Renal pelvis (tissue), 12 donors: ENCODE measurements around the gene AHRR. TPM values are rescaled to one million over a fixed set of nuclear protein-coding genes. Genes with fewer than 3 reads are reported as not detected.
"Not testable (repeated sequence)": the region's sequence is repeated elsewhere in the genome, so short reads cannot be mapped to it uniquely, and the experiment has no call there.

ENCODE experiments used
- DNase-seq: peaks from one replicate; pipeline ENCODE4 v3.0.0-alpha.2; 2013
- long read RNA-seq, 16 experiments: transcript quantifications; one replicate each; lab custom pipeline, GENCODE V29; 2026
- polyA plus RNA-seq, 3 donors: library from polyadenylated mRNA; unstranded; fragments of 120-200 nt; gene quantifications; one replicate each; pipeline ENCODE4 v1.2.1, GENCODE V29; 2013; ENCODE audit not compliant: insufficient read length in 3 of 3

AHRR gene
- polyA plus RNA-seq, result 1 to 10 TPM; 2.4 to 3.6 (median 2.8) TPM
- long read RNA-seq, donor 1, partial matches to known transcripts, result 0 of 1 reads
- long read RNA-seq, donor 1, other reads (novel, unspliced or antisense), result 0 of 1 reads
- long read RNA-seq, donor 2, result 0 reads
- long read RNA-seq, donor 3, result 0 reads
- long read RNA-seq, donor 4, result 0 reads
- long read RNA-seq, donor 5, result 0 reads
- long read RNA-seq, donor 6, result 0 reads
- long read RNA-seq, donor 7, result 0 reads
- long read RNA-seq, donor 8, result 0 reads
- long read RNA-seq, donor 9, partial matches to known transcripts, result 19 of 19 reads
- long read RNA-seq, donor 9, other reads (novel, unspliced or antisense), result 0 of 19 reads
- long read RNA-seq, donor 10, result 0 reads
- long read RNA-seq, donor 11, result 0 reads
- long read RNA-seq, donor 12, result 0 reads
- long read RNA-seq, donor 13, result 0 reads
- long read RNA-seq, donor 14, result 0 reads
- long read RNA-seq, donor 15, result 0 reads
- long read RNA-seq, donor 16, result 0 reads

DNA sequence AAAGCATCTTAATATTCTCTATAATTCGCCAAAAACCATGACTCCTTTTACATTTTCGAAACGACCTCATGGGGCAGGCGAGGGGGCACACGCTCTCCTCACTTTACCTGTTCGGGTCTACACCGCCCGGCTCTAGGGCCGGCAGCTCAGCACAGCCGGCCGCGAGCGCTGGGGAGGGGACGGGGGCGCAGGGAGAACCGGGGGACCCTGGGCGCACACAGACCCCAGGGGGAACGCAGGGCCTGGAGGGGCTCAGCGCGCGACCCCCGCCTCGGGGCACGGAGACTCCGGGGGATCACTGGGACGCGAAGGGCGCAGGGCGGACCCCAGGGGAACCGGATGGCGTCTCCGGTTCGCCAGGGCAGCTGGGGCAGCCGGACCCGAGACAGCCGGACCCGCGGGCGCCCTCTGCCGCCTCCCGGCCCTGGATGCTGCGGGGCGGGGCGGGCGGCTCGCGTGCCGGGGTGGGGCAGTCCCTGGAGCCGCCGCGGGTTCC, at the start of gene AHRR:
Gene AHRR, plus strand, starts transcription at position 485 of the 496 bp plus-strand sequence. CDS start 22,189 bp downstream, outside the sequence.
- no peak for DNase-seq

DNA sequence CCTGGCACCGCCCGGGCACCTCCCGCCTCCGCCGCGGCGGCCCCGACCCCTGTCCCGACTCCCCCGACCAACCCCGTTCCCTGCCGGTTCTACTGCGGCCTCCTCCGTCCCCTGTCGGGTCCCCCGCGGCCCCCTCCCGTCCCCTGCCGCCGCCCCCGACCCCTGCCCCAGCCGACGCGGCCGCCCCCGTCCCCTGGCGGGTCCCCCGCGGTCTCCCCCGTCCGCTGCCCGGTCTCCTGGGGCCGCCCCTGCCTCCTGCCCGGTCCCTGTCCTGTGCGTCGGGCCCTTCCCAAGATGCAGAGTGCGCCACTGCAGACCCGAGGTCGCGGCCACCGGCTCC, 49.7 kb upstream of the AHRR start:
- DNase-seq, result not testable (repeated sequence)

DNA sequence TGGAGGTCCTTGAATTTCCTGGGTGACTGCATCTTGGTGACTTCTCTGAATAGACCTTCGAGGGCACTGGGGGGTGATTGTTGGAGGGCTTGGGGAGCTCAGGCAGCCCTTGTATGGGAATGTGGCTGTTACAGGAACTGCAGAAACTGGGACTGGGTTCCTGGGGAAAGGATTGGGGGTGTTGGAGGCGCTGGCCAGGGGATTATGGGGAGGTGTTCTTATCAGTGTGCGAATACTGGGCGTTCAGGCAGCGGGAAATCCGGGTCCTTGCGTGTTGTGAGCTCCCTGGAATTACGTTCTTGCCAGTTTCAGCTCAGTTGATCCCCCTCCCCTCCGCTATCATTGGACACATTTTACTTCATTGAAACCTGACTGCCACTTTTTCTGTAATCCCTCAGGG, 48.4 kb upstream of the AHRR start:
- not testable (repeated sequence) for DNase-seq

DNA sequence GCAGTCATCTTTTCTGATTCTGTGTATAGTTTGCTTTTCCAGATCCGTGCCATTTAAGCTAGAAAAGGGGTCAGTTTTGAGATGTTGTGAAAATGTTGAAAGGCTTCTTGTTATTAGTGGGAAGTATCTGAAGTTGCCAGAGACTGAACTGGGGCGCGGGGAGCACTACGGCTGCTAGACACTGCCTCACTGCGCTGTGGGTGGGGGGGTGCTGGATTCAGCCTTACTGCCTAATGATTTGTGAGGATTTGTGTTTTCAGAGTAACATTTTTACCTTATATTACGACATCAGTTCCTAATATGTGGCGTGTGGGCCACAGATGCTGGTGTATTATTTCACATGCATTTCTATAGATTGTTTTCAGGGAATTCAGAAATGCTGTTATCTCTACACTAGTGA, 48.0 kb upstream of the AHRR start:
- not testable (repeated sequence) for DNase-seq

DNA sequence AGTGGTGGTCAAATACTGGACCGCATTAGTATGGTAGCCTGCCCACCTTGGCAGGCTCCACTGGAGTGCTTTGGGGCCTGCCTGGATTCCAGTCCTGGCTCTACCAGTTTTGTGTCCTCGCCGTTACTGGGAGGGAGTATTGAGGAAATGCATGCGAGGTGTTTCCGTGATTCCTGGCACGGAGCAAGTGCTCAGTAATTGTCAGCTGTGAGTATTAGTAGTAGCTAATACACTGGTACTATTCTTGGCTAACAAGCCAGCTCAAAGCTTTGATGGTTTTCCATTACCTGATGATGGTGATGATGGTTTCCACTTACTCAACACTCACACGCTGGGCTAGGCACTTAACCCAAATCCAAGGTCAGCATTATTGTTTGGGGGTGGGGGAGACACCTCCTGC, 47.2 kb upstream of the AHRR start:
- not testable (repeated sequence) for DNase-seq

DNA sequence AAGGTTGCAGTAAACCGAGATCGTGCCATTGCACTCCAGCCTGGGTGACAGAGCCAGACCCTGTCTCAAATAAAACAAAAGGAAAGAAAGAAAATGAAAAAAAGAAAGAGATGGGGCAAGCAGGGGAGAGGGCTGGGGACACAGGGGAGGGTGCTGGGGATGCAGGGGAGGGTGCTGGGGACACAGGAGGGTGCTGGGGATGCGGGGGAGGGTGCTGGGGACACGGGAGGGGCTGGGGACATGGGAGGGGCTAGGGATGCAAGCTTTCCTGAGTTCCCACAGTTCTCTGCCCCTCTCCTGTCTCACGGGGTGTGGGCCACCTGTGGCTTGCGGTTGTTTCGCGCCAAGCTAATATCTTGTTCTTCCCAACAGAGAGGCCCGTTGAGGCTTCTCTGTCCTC, 42.9 kb upstream of the AHRR start:
- no peak for DNase-seq

DNA sequence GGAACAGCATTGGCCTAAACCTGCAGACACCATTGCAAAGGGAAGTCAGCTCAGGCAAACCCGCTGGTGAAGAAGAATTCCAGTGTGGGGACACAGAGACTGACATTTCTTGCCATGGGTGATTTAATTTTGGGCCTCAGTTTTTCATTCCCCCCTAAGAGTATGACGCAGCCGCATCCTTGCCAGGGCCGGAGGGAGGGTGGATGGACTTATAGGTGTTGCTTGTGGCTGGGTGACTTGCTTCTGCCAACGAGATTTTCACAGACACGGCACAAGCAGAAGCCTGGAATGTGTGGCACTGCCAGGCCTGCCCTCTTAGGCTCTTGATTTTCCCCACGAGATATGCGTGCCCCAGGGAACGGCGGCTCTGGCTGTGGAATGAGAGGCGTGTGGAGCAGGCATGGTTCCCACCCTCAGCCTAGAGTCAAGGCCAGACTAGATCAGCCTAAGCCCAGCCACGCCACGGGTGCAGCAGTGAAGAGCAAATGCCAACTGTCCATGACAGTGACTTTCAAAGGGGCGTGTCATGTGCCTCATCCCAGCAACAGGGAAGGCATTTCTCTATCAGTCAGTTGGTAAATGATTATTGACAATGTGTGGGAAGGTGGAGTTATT, 42.4 kb upstream of the AHRR start:
- not testable (repeated sequence) for DNase-seq

DNA sequence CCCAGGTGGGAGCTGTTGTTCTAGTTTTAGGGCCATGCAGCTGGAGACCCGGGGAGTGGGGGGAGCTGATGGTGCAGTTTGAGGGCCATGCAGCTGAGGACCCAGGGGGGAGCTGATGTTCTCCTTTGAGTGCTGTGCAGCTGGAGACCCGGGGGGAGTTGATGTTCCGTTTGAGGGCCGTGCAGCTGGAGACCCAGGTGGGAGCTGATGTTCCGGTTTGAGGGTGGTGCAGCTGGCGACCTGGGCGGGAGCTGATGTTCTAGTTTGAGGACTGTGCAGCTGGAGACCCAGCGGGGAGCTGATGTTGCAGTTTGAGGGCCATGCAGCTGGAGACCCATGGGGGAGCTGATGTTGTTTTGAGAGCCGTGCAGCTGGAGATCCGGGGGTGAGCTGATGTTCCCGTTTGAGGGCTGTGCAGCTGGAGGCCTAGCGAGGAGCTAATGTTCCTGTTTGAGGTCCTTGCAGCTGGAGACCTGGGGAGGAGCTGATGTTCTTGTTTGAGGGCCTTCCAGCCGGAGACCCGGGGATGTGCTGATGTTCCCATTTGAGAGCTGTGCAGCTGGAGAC, 35.4 kb upstream of the AHRR start:
- DNase-seq, result no peak

DNA sequence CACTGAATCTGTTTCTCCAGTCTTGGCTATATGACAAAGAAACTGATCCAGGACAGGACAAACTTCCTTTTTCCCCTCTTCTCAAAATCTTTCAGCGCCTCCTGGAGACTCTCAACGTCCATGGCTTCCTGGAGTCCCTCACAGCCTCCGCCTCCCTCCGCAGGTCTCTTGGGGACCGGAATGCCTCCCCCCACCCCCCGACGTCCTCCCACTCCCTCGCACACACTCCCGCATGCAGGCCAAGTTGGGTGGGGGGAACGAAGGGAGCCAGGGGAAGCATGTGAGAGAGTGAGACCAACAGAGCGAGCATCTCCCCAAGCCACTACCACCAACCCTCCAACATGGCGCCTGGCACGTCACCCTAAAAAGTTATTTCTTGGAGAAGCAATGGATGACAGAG, 31.3 kb upstream of the AHRR start:
- not testable (repeated sequence) for DNase-seq

DNA sequence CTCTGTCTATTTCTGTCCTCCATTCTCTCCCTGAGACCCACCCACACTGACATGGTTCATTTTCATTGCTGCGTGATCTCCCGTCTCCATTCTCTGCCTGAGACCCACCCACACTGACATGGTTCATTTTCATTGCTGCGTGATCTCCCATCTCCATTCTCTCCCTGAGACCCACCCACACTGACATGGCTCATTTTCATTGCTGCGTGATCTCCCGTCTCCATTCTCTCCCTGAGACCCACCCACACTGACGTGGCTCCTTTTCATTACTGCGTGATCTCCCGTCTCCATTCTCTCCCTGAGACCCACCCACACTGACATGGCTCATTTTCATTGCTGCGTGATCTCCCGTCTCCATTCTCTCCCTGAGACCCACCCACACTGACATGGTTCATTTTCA, 30.2 kb upstream of the AHRR start:
- not testable (repeated sequence) for DNase-seq

DNA sequence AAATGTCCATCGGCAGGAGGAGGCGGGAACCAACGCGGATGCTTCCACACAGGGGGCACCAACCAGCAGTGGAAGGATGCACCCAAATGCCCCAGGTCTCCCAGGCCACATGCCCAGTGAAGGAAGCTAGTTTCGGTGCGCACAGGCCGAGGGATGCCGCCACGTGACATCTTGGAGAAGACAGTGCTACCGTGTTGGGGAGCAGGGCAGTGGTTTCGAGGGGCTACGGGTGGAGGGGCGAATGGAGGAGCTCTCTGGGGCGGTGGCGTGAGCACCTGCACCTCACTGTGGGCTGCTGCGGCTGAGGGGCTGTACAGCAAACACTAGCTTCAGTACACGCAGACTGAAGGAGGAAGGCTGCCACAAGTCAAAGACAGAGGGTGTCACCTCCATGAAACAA, 26.7 kb upstream of the AHRR start:
- not testable (repeated sequence) for DNase-seq

DNA sequence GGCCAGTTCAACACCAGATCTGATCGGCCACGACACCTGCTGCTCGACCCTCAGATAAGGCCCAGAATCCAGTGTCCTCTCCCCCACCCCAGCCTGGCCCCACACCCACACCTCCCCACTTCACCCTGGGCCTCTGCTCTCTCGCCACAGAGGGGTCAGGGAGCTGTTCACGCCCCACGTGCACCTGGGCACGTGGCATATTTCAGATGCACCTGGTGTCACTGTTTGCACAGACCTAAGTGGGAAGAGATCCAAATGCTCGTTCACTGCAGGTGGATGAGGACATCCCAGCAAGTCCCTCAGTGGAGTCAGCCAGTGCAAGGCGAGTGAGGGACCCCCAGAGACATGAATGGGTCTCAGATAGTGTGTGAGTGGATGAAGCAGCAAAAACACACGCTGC, 25.3 kb upstream of the AHRR start:
- not testable (repeated sequence) for DNase-seq

DNA sequence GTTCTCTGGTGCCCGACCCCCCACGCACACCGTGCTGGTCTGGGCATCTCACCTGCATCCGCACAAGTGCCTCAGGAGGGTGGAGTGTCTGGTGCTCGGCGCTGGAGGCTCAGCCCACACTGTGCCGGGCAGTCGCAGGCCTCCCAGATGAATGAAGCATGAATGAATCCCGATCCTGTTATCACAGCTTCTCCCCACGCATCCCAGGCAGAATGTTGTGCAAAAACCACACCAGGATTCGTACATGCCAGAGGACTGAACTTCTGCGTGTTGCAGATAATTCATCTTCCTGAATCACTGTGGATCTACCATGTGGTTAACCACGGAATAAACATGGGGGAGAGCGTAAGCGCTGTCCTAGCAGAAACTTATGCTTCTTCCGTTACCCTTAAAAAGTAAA, 24.6 kb upstream of the AHRR start:
- DNase-seq, result not testable (repeated sequence)

DNA sequence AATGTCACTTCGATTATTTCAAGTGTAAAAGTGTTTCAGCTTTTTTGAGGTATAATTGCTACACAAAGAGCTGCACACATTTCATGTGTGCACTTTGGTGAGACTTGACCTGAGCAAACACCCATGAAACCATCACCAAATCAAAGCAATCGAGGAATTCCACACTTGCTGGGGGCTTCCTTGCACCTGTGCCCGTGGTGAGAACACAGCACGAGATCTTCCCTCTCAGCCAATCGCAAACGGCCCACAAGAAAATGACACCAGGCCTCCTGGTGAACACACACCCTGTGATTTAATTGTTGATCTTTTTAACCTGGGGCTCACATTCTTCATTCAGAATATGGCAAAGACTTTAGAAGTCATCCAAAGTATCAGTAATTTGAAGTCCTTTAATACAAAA, 24.1 kb upstream of the AHRR start:
- not testable (repeated sequence) for DNase-seq

DNA sequence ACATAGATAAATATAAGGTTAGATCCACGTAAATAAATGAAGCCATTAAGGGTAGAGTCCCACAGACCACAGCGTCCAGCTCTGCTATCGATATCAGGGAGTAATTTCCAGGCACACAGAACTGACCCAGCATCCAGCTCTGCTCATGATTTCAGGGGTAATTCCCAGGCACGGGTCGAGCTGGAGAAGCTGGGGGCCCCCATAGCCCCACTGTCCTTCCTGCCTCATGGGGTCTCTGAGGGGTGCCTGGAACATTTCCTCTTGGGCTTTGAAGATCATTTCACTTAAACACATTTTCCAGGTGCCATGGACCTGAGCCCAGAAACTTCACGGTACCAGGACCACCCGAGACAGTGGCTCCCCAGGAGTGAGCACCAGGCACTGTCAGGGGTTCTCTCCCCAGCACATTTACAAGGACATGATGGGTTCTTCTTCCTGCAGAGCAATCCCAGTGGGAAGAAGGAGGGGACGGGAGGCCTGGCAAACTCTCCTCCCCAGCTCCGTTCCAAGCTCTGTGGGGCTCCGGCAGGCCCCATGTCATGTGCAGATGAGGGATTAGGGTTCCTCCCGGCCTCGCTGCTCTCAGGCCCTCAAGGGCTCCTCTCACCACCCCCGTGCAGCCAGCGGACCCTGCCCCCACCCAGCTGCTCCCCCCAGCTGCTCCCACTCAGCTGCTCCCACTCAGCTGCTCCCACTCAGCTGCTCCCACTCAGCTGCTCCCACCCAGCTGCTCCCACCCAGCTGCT, 23.4 kb upstream of the AHRR start:
- not testable (repeated sequence) for DNase-seq

DNA sequence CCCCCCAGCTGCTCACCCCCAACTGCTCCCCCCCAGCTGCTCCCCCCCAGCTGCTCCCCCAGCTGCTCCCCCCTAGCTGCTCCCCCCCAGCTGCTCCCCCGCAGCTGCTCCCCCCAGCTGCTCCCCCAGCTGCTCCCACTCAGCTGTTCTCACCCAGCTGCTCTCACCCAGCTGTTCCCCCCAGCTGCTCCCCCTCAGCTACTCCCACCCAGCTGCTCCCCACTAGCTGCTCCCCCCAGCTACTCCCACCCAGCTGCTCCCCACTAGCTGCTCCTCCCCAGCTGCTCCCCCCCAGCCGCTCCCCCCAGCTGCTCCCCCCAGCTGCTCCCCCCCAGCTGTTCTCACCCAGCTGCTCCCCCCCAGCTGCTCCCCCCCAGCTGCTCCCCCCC, 22.8 kb upstream of the AHRR start:
- DNase-seq, result no peak

DNA sequence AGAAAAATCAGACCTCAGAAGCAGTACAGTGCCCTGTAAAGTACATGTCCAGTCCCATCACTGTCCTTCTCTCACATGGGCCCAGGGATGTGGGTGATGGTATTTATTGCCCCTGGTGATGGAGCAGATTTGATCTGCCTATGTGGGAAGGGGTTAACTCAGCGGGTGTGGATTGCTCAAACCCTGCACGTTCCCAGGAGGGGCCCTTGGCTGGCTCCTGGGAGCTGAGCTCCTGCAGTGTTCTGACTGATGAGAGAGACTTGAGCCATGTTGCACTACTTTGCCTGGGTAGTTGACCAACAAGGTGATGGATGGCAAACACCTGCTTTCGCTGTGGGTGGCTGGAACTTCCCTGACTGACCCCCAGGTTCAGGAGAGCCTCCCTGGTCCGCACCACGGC, 21.6 kb upstream of the AHRR start:
- DNase-seq, result not testable (repeated sequence)

DNA sequence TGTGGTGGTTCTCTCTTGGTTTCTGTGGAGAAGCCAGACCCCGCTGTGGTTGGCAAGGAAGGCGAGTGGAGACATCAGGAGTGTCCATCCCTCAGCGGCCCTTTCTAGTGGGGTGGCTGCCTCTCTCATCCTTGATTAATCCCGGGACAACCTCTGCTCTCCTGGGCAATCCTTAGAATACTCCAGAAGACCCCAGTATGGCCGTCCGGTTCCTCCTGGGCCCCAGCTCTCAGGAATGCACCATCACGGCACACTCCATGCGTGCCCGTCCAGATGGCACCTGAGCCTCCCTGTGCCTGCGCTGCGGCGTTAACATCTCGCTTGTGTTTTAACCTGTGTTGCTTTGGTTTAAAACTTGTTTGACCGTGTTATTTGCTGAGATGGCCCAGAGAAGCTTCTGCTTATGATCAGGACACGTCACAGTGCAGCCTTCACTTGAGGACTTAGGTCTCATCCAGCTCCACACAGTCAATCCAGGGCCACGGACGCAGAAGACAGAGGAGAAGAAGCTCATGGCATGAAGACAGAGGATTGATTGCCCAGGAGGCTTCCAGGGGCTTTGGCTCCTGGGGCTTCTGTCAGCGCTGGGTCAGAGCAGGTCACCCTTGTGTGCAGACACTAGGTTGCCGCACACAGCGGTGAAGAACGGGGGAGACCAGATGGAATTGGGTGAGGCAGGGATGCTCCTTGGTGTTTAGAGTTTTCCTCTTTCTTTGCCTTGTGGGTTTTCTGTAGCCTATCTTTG, 20.7 kb upstream of the AHRR start:
- not testable (repeated sequence) for DNase-seq

DNA sequence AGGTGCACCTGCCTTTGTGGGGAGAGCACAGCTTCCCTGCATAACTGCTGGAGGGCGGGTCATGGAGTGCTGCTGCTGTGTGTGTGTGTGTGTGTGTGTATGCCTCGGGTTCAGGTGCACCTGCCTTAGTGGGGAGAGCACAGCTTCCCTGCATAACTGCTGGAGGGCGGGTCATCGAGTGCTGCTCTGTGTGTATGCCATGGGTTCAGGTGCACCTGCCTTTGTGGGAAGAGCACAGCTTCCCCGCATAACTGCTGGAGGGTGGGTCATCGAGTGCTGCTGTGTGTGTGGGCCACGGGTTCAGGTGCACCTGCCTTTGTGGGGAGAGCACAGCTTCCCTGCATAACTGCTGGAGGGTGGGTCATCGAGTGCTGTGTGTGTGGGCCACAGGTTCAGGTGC, 19.1 kb upstream of the AHRR start:
- DNase-seq, result not testable (repeated sequence)

DNA sequence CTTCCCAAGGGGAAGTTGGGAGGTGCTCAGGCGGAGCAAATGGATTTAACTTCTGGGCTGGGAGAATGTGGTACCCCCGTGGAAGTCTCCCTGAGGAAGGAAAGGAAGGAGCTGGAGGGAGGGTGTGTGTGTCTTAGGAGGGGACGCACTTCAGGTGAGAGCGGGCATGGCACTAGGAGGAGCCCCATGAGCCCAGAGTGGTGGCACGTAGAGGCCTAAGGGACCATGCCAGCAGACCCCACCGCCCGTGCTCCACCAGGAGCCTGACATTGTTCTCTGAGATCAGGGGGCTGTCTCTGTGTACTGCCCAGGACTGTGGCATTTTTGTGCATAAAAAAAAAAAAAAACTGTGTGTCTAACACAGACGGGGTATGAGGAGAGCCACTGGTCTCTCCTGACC, 18.5 kb upstream of the AHRR start:
- no peak for DNase-seq

DNA sequence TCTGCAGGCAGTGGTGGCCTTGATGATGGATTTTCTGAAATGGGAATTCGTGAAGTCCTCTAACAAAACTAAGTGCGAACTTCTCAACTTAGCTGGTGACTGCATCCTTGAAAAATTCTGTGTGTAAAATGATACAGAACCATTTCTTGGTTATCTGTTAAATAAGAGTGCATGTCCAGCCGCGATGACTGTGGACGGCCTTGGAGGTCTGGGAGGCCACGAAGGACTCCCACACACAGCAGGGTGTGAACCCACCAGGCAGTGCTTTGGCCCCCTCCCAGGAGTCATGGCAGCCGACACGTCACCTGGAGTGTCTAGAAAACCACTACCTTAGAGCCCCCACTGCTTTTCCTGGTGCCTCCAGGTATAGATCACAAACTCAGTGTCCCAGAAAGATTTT, 17.8 kb upstream of the AHRR start:
- not testable (repeated sequence) for DNase-seq
